Esophagus (tissue), 2 donors: ENCODE results near the gene OR1L4. TPM values are rescaled to one million over a fixed set of nuclear protein-coding genes. Genes with fewer than 3 reads are reported as not detected.

Source experiments
- H3K27ac ChIP-seq, 2 donors: one replicate each; pipeline ENCODE4 v1.5.1; 2013; ENCODE audit warnings: low read depth in 2 of 2, mild to moderate bottlenecking in 2 of 2, inconsistent platforms in 1 of 2, low read length in 1 of 2, moderate library complexity in 1 of 2
- H3K27me3 ChIP-seq, 2 donors: one replicate each; pipeline ENCODE4 v1.6.1; 2013; ENCODE audit warnings: low read length in 2 of 2, control low read depth in 1 of 2, mild to moderate bottlenecking in 1 of 2; ENCODE audit not compliant: insufficient read depth in 2 of 2, control insufficient read depth in 1 of 2
- H3K36me3 ChIP-seq, 2 donors: one replicate each; pipeline ENCODE4 v1.6.1; 2013; ENCODE audit warnings: low read length in 1 of 2; ENCODE audit not compliant: control insufficient read depth in 2 of 2, insufficient read depth in 2 of 2
- H3K4me1 ChIP-seq, 2 donors: one replicate each; pipeline ENCODE4 v1.6.1; 2013; ENCODE audit warnings: low read length in 1 of 2; ENCODE audit not compliant: control insufficient read depth in 2 of 2, insufficient read depth in 2 of 2
- H3K4me3 ChIP-seq, 2 donors: one replicate each; pipeline ENCODE4 v1.5.1; 2013; ENCODE audit warnings: low read length in 2 of 2, mild to moderate bottlenecking in 2 of 2, low read depth in 1 of 2, moderate library complexity in 1 of 2
- H3K9me3 ChIP-seq, 2 donors: one replicate each; pipeline ENCODE4 v1.6.1; 2013; ENCODE audit warnings: mild to moderate bottlenecking in 2 of 2, low read depth in 1 of 2, low read length in 1 of 2, moderate library complexity in 1 of 2; ENCODE audit not compliant: control insufficient read depth in 2 of 2, insufficient read depth in 1 of 2
- WGBS, 2 donors: extraction: QIAGEN DNeasy Blood & Tissue Kit; methylation state at CpG; one replicate each; pipeline ENCODE4 v1.1.7; 2013; 5-methylcytosine and 5-hydroxymethylcytosine counted together
- polyA plus RNA-seq, 2 donors: library from polyadenylated mRNA; stranded (reverse); fragments of 200-250 nt; gene quantifications; one replicate each; pipeline ENCODE4 v1.2.3, GENCODE V29; 2013
- donor health status: healthy with polysubstance abuse.
- donor health status: Bipolar disorder and iron deficiency.

Gene OR1L4, protein sequence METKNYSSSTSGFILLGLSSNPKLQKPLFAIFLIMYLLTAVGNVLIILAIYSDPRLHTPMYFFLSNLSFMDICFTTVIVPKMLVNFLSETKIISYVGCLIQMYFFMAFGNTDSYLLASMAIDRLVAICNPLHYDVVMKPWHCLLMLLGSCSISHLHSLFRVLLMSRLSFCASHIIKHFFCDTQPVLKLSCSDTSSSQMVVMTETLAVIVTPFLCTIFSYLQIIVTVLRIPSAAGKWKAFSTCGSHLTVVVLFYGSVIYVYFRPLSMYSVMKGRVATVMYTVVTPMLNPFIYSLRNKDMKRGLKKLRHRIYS
- polyA plus RNA-seq = not detected

DNA sequence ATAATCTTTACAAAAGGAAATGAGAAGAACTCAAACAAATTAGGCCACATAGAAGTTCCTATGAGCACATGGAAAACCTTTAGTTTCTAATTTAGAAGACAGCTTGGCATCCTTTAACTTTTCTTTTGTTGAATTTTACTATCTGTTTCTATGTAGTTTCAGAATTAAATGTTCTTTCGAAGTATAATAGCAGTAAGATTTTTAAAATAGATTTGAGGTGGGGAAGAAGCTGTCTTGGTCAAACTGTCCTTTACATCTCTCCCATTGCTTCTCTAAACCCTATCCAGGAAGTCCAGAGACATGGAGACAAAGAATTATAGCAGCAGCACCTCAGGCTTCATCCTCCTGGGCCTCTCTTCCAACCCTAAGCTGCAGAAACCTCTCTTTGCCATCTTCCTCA lies at the start of gene OR1L4:
OR1L4 (plus strand) TSS at position 301 of the 400 bp plus-strand sequence; CDS start at position 301, 0 bp downstream.
- 87 to 89% methylated on average over 1 of the region's 1 CpG for WGBS, 2 donors
- Histone ChIP-seq H3K9me3 (peaks cover 0 to 5% of the 10 kb centered on the region in 2 donors), H3K4me1 (no peaks in the 10 kb centered on the region), H3K36me3 (no peaks in the 10 kb centered on the region), H3K27ac (no peak within 1 kb of the TSS), H3K4me3 (no peak within 1 kb of the TSS), H3K27me3 (no peaks in the 10 kb centered on the region)

DNA sequence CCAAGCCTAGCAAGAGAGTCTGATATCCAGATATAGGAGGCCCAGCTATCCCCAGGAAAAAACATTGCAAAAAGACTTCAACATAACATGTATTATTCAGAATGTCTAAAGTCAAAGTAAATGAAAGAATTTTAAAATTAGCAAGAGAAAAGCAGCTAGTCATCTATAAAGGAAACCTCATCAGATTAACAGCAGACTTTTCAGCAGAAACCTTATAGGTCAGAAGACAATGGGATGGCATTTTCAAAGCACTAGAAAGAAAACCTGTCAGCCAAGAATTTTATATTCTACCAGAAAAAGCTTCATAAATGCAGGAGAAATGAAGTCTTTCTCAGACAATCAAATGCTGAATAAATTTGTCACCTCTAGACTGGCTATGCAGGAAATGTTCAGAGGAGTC lies 38.9 kb upstream of the OR1L4 start:
- H3K36me3 ChIP-seq = no peaks in the 10 kb centered on the region
- no peak overlapping the region for H3K4me3 ChIP-seq
- H3K9me3 ChIP-seq = peaks cover 6 to 8% of the 10 kb centered on the region in 2 donors
- H3K27me3 ChIP-seq = no peaks in the 10 kb centered on the region
- no peaks in the 10 kb centered on the region for H3K4me1 ChIP-seq
- no peak overlapping the region for H3K27ac ChIP-seq

DNA sequence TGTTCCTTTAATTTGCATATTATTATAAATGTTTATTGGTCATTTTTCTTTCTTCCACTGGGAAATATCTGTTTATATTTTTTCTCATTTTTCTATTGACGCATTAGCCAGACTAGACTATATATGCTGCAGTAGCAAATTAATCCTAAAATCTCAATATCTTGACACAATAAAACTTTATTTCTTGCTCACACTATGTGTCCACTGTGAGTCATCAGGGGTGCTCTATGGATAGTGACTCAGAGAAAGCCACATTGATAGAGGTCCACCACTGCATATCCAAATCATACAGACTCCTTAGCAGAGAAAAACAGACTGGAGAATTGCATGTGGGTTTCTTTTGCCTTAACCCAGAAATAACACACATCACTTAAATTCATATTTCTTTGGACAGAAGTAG lies 28.1 kb upstream of the OR1L4 start:
- Histone ChIP-seq H3K4me1 (no peaks in the 10 kb centered on the region), H3K36me3 (no peaks in the 10 kb centered on the region), H3K9me3 (no peaks in the 10 kb centered on the region), H3K27ac (no peak overlapping the region), H3K27me3 (no peaks in the 10 kb centered on the region), H3K4me3 (no peak overlapping the region)
- 96 to 100% methylated on average over 1 of the region's 1 CpG for WGBS, 2 donors

DNA sequence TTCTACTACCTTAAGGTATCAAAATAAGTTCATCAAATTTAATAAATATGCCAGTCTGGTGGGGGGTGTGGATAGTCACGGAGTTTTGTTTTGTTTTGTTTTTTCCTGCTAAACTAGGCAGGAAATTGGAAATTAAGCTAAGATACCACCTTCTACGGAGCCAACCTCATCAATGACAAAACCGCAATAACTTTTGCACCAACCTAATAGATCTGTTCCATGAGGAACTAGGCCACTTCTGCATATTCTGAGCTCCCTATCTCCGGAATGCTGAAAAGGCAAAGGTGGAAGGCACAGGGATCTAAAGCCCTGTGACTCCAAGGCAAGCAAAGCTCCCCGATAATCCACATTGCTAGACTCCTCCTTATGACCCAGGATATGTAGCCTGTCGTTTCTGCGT lies 5.8 kb upstream of the OR1L4 start:
- Histone ChIP-seq H3K9me3 (no peaks in the 10 kb centered on the region), H3K27me3 (no peaks in the 10 kb centered on the region), H3K36me3 (no peaks in the 10 kb centered on the region), H3K27ac (no peak overlapping the region), H3K4me3 (no peak overlapping the region), H3K4me1 (no peaks in the 10 kb centered on the region)
- 83 to 87% methylated on average over 7 of the region's 7 CpGs for WGBS, 2 donors

DNA sequence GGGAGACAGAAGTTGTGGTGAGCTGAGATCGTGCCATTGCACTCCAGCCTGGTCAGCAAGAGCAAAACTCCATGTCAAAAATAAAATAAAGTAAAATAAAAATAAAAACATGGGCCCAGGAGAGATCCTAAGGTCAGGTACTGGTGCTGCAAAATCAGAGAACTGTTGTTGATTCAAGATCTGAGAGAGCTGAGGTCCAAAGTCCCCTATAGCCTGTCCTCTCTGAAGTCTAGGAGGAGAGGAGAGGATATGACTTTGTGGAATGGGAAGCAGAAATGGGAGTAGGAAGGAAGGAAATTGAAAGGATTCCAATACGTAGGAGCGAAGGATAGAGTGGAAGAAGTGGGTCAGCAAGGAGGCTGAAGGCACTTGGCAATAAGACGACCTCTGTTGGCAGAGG lies 4.6 kb upstream of the OR1L4 start:
- Histone ChIP-seq H3K4me3 (no peak overlapping the region), H3K27me3 (no peaks in the 10 kb centered on the region), H3K4me1 (no peaks in the 10 kb centered on the region), H3K36me3 (no peaks in the 10 kb centered on the region), H3K27ac (no peak overlapping the region), H3K9me3 (peaks cover 0 to 2% of the 10 kb centered on the region in 2 donors)
- 83 to 85% methylated on average over 4 of the region's 4 CpGs for WGBS, 2 donors

DNA sequence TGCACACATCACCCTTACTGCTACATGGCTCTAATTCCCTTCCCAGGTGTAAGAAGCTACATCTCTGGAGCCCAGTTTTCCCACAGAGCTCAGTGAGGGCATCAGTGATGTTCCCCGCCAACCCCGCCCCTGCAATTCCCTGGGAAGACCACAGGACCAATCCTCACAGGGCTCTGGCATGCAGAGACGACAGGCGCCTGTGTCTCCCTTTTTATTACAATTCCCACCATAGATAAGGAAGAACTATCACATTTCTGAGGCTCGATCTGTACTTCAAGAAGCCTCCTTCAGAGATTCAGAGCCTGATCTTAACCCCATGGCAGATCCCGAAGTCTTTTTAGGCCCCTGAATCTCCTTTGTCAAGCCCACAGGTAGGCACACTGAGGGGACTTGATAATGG lies 18.2 kb downstream of the OR1L4 start, which contains the start of gene OR1L6:
OR1L6 (plus strand) TSS at position 301 of the 400 bp plus-strand sequence. CDS start 7,545 bp downstream, outside the sequence.
- WGBS, 2 donors = 75 to 81% methylated on average over 6 of the region's 6 CpGs
- H3K36me3 ChIP-seq = no peaks in the 10 kb centered on the region
- H3K9me3 ChIP-seq = no peaks in the 10 kb centered on the region
- no peak within 1 kb of the TSS for H3K4me3 ChIP-seq
- no peaks in the 10 kb centered on the region for H3K27me3 ChIP-seq
- no peak within 1 kb of the TSS for H3K27ac ChIP-seq
- H3K4me1 ChIP-seq = no peaks in the 10 kb centered on the region

DNA sequence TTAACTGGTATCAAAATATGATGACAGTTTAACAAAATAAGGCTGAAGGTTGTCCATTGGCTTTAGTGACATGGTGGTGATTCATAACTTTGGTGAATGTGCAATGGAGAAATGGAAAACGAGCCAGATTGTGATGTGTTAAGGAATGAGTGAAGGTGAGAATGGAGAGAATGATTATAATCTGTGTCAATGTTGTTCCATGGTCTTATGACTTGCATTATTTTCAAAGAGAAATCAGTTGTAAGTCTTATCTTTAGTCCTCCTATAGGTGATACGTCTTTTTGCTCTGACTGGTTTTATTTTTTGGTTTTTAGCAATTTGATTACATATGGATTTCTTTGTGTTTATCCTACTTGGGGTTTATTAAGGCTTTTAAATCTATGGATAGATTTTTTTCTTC lies 31.0 kb downstream of the OR1L4 start:
- WGBS, 2 donors = 29 to 36% methylated on average over 2 of the region's 2 CpGs
- H3K9me3 ChIP-seq = peaks cover 2% of the 10 kb centered on the region in 2 donors
- H3K36me3 ChIP-seq = no peaks in the 10 kb centered on the region
- H3K4me1 ChIP-seq = no peaks in the 10 kb centered on the region
- H3K4me3 ChIP-seq = no peak overlapping the region
- H3K27me3 ChIP-seq = no peaks in the 10 kb centered on the region
- H3K27ac ChIP-seq = no peak overlapping the region

DNA sequence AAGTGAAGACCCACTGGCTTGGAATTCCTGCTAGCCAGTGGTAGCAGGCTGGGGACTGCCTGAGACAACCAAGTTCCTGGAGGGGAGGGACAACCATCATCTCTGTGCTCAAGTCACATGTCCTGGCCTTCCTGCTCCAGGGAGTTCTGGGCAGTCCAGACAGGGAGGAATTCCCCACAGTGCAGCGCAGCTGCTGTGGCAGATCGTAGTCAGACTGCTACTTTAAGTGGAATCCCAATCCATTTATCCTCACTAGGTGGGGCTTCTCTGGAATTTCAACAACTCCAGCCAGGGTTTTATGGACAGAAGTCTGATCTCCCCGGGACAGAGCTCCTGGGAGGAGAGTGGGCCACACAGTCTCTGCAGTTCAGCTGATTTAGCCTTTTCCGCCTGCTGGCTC lies 44.0 kb downstream of the OR1L4 start:
- H3K9me3 ChIP-seq = peaks cover 0 to 10% of the 10 kb centered on the region in 2 donors

More for the DNA sequence above, 44.0 kb downstream of the OR1L4 start:
- Histone ChIP-seq H3K27ac (no peak overlapping the region), H3K27me3 (no peaks in the 10 kb centered on the region), H3K4me3 (no peak overlapping the region), H3K36me3 (no peaks in the 10 kb centered on the region), H3K4me1 (no peaks in the 10 kb centered on the region)
- WGBS, 2 donors = 80 to 85% methylated on average over 4 of the region's 4 CpGs
